ENCODE measurements around the gene OSBPL6. TPM values are rescaled to one million over a fixed set of nuclear protein-coding genes. Genes with fewer than 3 reads are reported as not detected.
A peak's percentile ranks its signal among the peaks of the same experiment; 100 is the strongest.

The OSBPL6 gene
- total RNA-seq, 1 donor from 2014 or later, result 5.3 TPM

GRCh38 chr2:178361588-178361987 is 167.3 kb downstream of the OSBPL6 start:
- no peak for DNase-seq

- DNase-seq, result no peak
Measured at GRCh38 chr2:178363252-178363651, 168.9 kb downstream of the OSBPL6 start.

- DNase-seq, result no peak
Measured at GRCh38 chr2:178365116-178365515, 170.8 kb downstream of the OSBPL6 start.

GRCh38 chr2:178366412-178366811 is 172.1 kb downstream of the OSBPL6 start:
- no peak for DNase-seq

- DNase-seq, result no peak
Measured at GRCh38 chr2:178367344-178367743, 173.0 kb downstream of the OSBPL6 start.

- DNase-seq, result no peak
Measured at GRCh38 chr2:178374865-178375264, 180.6 kb downstream of the OSBPL6 start.

GRCh38 chr2:178377046-178377445 is 182.7 kb downstream of the OSBPL6 start:
- DNase-seq, result peak; percentile 66

GRCh38 chr2:178379162-178380004 is 185.1 kb downstream of the OSBPL6 start:
- no peak for DNase-seq

- no peak for DNase-seq
Measured at GRCh38 chr2:178380763-178381162, 186.5 kb downstream of the OSBPL6 start.

GRCh38 chr2:178383718-178384117 is 189.4 kb downstream of the OSBPL6 start:
- no peak for DNase-seq

GRCh38 chr2:178385595-178386148 is 191.4 kb downstream of the OSBPL6 start:
- DNase-seq, result no peak

- DNase-seq, result peak; percentile 61
Measured at GRCh38 chr2:178386986-178387597, 192.8 kb downstream of the OSBPL6 start.

GRCh38 chr2:178388287-178388686 is 194.0 kb downstream of the OSBPL6 start:
- DNase-seq, result no peak

- DNase-seq, result no peak
Measured at GRCh38 chr2:178391701-178392100, 197.4 kb downstream of the OSBPL6 start.

- DNase-seq, result no peak
Measured at GRCh38 chr2:178392215-178392614, 197.9 kb downstream of the OSBPL6 start.

- DNase-seq, result no peak
Measured at GRCh38 chr2:178394859-178395258, 200.5 kb downstream of the OSBPL6 start.

- DNase-seq, result no peak
Measured at GRCh38 chr2:178395295-178395694, 201.0 kb downstream of the OSBPL6 start.

GRCh38 chr2:178395941-178396570 is 201.7 kb downstream of the OSBPL6 start:
- no peak for DNase-seq

- DNase-seq, result peak; percentile 73
Measured at GRCh38 chr2:178397002-178397605, 202.8 kb downstream of the OSBPL6 start.

- DNase-seq, result no peak
Measured at GRCh38 chr2:178401994-178402437, 207.7 kb downstream of the OSBPL6 start.

- DNase-seq, result no peak
Measured at GRCh38 chr2:178403671-178404306, 209.5 kb downstream of the OSBPL6 start.

GRCh38 chr2:178404368-178404767 is 210.1 kb downstream of the OSBPL6 start:
- DNase-seq, result peak; percentile 81

Measured in dermis blood vessel endothelial cell (primary cell).